ENCODE results near the gene COBL. TPM values are rescaled to one million over a fixed set of nuclear protein-coding genes. Genes with fewer than 3 reads are reported as not detected.

The COBL gene
- total and polyA plus RNA-seq, 9 of the 15 experiments (the other 6 are each of a cell fraction or from before 2014, with no cell fraction given), result 0.01 to 2.4 (median 0.09) TPM; not detected in 3

- TF ChIP-seq ZFP30 (CRISPR knock-in tag; IDR thresholded peaks at IDR 0.05; ENCODE audit: borderline replicate concordance), result no peak
- no peak for TF ChIP-seq HBP1 (CRISPR knock-in tag; IDR thresholded peaks at IDR 0.05)
- no peak for TF ChIP-seq ZNF347 (CRISPR knock-in tag; IDR thresholded peaks at IDR 0.05; ENCODE audit: low read depth)
- no peak for TF ChIP-seq E2F1 (CRISPR knock-in tag; IDR thresholded peaks at IDR 0.05)
- TF ChIP-seq RB1 (IDR thresholded peaks at IDR 0.05; ENCODE audit: low read depth), result no peak
- no peak for TF ChIP-seq FOXJ3 (CRISPR knock-in tag; IDR thresholded peaks at IDR 0.05)
- TF ChIP-seq SP2 (IDR thresholded peaks at IDR 0.05; ENCODE audit: extremely low read depth, low read depth, low read length, poor library complexity, severe bottlenecking), result no peak
- TF ChIP-seq ILK (tag; IDR thresholded peaks at IDR 0.05; ENCODE audit: borderline replicate concordance, low read depth), result peak; percentile 53; the same call in 1 of the 2 replicates
- no peak for TF ChIP-seq ATF6 (CRISPR knock-in tag; IDR thresholded peaks at IDR 0.05)
- TF ChIP-seq LEF1 (IDR thresholded peaks at IDR 0.05), result no peak
- no peak for TF ChIP-seq E2F3 (CRISPR knock-in tag; IDR thresholded peaks at IDR 0.05)
- TF ChIP-seq XRCC5 (IDR thresholded peaks at IDR 0.05; ENCODE audit: low read depth, low read length), result no peak
- no peak for TF ChIP-seq MNT (conservative IDR thresholded peaks at IDR 0.05)
- no peak for TF ChIP-seq STAT6 (CRISPR knock-in tag; IDR thresholded peaks at IDR 0.05)
- peak; percentile 74; the same call in 1 of the 2 replicates for TF ChIP-seq BACH1 (tag; IDR thresholded peaks at IDR 0.05)
- peak; percentile 76 for TF ChIP-seq ZNF395 (CRISPR knock-in tag; IDR thresholded peaks at IDR 0.05)
- no peak for TF ChIP-seq ZBED1 (IDR thresholded peaks at IDR 0.05)
- TF ChIP-seq PHF21A (IDR thresholded peaks at IDR 0.05; ENCODE audit: borderline replicate concordance, low read depth), result no peak
Observed at GRCh38 chr7:51329696-51330263, 13.2 kb upstream of the COBL start (continued).
